22Rv1 (cell line): Measurements from ENCODE around the gene FGF1.

Source experiments
- H3K27ac ChIP-seq: fragments of 450-650 bp; 2 replicates; pipeline ENCODE4 v1.5.1; 2017
- ZFX ChIP-seq: fragments of 450-650 bp; IDR thresholded peaks from 2 replicates; pipeline ENCODE4 v1.6.1; 2017; ENCODE audit warnings: antibody characterized with exemption, borderline replicate concordance
- TF ChIP-seq, protein P1 (sequence below): fragments of 450-650 bp; IDR thresholded peaks from 2 replicates; pipeline ENCODE4 v1.5.1; 2017; ENCODE audit warnings: mild to moderate bottlenecking

FGF1 gene

DNA sequence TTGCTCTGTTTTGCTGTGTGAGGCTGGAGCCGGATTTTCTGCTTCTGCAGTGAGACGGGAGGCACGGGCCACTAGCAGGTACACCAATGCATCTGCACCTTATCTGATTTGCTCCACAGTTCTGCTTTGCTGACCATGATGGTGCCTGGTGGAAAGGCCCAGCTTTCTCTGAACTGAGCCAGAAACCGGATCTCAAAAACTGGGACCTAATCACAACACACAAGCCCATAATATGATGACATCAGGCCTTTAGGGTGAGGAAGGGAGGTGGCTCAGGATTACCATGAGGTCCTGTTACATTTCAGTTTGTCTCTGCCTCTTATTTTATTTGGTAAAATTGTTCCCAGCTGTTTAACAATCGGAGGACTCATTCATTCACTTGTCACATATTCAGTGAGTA is 49.8 kb downstream of the FGF1 start:
- no peak overlapping the region for H3K27ac ChIP-seq
- TF ChIP-seq, protein P1, sequence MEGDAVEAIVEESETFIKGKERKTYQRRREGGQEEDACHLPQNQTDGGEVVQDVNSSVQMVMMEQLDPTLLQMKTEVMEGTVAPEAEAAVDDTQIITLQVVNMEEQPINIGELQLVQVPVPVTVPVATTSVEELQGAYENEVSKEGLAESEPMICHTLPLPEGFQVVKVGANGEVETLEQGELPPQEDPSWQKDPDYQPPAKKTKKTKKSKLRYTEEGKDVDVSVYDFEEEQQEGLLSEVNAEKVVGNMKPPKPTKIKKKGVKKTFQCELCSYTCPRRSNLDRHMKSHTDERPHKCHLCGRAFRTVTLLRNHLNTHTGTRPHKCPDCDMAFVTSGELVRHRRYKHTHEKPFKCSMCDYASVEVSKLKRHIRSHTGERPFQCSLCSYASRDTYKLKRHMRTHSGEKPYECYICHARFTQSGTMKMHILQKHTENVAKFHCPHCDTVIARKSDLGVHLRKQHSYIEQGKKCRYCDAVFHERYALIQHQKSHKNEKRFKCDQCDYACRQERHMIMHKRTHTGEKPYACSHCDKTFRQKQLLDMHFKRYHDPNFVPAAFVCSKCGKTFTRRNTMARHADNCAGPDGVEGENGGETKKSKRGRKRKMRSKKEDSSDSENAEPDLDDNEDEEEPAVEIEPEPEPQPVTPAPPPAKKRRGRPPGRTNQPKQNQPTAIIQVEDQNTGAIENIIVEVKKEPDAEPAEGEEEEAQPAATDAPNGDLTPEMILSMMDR = no peak
- no peak for TF ChIP-seq ZFX

DNA sequence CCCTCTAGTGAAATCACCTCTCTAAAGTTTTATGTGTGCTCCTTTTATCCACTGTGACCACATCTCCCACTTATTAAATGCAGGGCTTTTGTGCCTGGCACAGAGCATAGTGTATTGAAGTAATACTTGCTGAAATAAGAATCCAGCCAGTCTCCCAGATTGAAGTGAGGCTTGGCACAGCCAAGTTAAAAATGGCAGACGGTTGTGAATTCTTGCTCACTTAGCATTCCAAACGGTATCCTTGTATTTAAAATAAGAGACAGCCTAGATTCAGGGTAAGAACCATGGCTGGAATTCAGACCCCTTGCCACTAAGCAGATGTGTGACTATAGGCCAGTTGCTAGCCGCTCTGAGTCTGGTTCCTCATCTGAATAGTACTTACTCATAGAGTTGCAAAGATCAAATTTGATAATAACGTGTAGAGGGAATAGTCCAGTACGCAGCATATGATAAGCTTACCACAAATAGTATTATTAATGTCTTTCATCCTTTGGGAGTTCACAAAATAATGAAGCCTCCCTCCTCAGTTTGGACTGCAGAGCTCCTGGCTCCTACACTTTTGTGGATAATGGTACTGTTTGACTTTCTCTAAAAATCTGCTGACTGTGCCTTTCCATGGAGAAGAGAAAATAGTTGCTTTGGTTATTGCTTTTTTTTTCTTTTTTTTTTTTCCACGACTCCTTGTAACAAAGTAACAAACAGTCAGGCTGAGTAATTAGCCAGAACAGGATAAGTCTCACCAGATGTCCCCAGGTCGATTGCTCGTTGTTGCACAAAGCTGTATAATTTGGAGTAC is 51.5 kb downstream of the FGF1 start:
- no peak for TF ChIP-seq ZFX
- TF ChIP-seq, protein P1 = no peak
- no peak overlapping the region for H3K27ac ChIP-seq

DNA sequence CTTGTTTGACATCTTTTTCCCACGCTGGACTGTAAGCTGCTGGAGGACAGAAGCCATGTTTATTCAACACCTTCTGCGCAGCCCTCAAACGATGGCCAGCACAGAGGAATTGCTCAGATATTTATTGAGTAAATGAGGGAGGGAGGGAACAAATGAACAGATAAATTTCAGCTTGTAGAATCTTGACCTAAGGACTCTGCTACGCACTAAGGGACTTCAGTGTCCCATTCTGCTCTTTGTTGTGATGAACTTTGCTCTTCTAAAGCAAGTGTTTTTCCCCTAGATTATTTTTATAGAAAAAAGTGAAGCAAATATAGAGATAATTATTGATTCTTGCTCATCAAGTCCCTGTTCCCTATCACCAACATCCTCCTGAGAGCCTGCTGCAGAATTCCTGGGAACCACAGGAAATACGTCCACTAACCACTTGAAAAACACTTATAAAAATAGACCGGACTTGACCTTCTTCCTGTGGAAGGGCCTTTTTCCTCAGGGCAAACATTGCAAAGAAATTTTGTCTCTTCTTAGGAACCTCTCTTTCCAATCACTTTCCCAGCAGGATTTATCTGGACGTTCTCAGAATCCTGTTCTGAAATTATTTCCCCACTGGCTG is 54.9 kb downstream of the FGF1 start:
- H3K27ac ChIP-seq = no peak overlapping the region
- TF ChIP-seq ZFX = no peak
- TF ChIP-seq, protein P1 = no peak

DNA sequence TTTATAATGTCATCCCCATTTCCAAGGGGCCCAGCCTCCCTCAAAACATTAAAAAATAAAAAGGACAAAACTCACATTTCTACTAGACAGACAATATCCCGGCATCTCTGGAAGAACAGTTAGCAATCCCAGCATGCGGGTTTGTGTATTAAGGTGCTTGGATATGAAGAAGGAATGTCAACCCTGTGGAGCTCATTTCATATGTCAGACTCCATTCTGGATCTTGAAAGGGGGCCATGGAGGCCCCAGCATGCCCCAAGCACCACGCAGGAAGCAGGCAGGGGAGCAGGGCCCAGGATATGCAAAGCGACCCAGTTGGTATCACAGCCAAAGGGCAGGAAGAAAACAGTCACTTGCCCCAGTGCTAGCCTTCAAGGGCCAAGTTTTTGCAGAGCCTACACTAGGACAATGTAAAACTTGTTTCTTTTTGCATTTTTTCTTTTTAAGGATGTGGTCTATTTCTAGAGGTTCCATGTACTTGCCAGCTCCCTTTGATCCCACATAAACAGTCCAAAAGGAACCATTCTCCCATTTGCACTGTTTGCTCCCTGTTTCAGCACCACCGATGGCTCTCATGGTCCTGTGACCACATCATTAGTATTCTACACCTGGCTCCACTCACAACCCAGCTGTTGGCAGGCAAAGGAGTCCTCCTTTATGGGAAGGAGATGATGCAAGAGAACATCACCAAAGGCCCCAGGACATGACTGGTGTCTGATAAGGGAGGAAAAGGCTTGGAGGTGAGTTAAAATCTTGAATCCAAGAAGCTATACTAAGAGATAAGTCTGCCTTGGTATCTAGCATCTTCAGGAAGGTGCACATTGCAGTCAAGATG is 58.3 kb downstream of the FGF1 start:
- TF ChIP-seq ZFX = no peak
- TF ChIP-seq, protein P1 = no peak
- no peak overlapping the region for H3K27ac ChIP-seq

DNA sequence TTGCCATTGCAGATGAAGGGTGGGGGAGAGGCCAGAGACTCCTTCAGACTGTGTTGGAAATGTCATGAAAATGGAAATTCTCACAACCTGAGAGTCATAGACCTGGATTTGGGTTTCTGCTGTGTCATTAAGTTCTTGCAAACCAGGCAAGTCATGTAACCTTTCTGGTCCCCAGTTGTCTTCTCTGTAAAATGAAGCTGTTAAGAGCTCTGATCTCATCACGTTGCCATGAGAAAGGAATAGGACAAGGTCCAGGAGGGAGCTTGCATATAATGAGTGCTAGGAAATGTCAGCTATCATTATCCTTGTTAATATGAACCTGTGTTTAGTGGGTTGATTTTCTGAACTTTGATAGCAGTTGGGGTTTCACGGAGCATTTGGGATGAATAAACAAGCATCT is 59.1 kb downstream of the FGF1 start:
- H3K27ac ChIP-seq = no peak overlapping the region
- TF ChIP-seq ZFX = no peak
- TF ChIP-seq, protein P1 = no peak

DNA sequence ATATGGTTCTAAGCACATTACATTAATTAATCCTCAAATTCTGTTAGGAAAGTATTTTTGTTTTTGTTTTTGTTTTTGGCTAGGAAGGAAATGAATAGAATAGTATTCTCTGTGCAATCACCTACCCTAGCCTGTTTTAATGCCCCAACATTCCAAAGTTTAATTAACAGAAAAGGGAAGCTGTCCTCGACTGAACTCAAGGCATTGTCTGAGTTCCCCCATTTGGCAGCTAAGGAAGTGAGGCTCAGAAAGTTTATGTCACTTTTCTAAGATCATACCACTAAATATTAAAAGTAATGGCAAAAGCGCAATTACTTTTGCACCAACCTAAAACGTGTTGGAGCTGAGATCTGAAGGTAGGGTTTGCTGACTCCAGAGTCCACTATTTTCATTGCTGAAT is 59.8 kb downstream of the FGF1 start:
- TF ChIP-seq, protein P1 = no peak
- no peak for TF ChIP-seq ZFX

More for the DNA sequence above, 59.8 kb downstream of the FGF1 start:
- no peak overlapping the region for H3K27ac ChIP-seq
